Vagina (tissue), 2 donors: ENCODE measurements around the gene FXYD6. TPM values are rescaled to one million over a fixed set of nuclear protein-coding genes. Genes with fewer than 3 reads are reported as not detected.

Experiments used
- DNase-seq, 2 donors: peaks; one replicate each; pipeline ENCODE4 v3.0.0-alpha.2; 2017; ENCODE audit errors: extremely low spot score in 2 of 2
- H3K27ac ChIP-seq: fragments of 200-600 bp; sonication (generic); one replicate; pipeline ENCODE4 v1.5.1; 2019
- H3K27me3 ChIP-seq: fragments of 200-600 bp; sonication (generic); one replicate; pipeline ENCODE4 v1.5.1; 2019
- H3K36me3 ChIP-seq, 2 donors: fragments of 200-600 bp; sonication (generic); one replicate each; pipeline ENCODE4 v1.5.1; 2017 to 2019
- H3K4me1 ChIP-seq: fragments of 200-600 bp; sonication (generic); one replicate; pipeline ENCODE4 v1.5.1; 2019
- H3K4me3 ChIP-seq, 2 donors: fragments of 200-600 bp; sonication (generic); 1 replicate in 1 of 2; 2 replicates in 1 of 2; pipeline ENCODE4 v1.5.1; 2016 to 2019
- H3K9me3 ChIP-seq: fragments of 200-600 bp; sonication (generic); one replicate; pipeline ENCODE4 v1.5.1; 2019
- POLR2A ChIP-seq, 2 donors: fragments of 450-650 bp; IDR thresholded peaks; one replicate each; pipeline ENCODE4 v1.6.1; 2017; ENCODE audit warnings: antibody characterized with exemption in 2 of 2, mild to moderate bottlenecking in 2 of 2, moderate library complexity in 2 of 2
- POLR2AphosphoS5 ChIP-seq, 2 donors: sonication (generic); formaldehyde crosslinking; IDR thresholded peaks; one replicate each; pipeline ENCODE4 v1.9.0; 2017; ENCODE audit warnings: antibody characterized with exemption in 2 of 2, mild to moderate bottlenecking in 2 of 2, low read depth in 1 of 2; ENCODE audit not compliant: insufficient read depth in 1 of 2
- intact Hi-C: fragments of 100-400 bp; cut with DNase I; formaldehyde crosslinking; loops from one replicate; pipeline ENCODE4 v1.15.1; 2023
- total RNA-seq: library from RNA; depleted of rRNA; stranded (reverse); fragments of >200 nt; gene quantifications from one replicate; pipeline ENCODE4 v1.2.3, GENCODE V29; 2016
- TF ChIP-seq, protein P1 (sequence below), 3 experiments: fragments of 450-650 bp in 2 of 3; fragments of 200-600 bp in 1 of 3; sonication (generic) in 1 of 3; IDR thresholded peaks; one replicate each; pipeline ENCODE4 v1.5.1; 2017 to 2019; ENCODE audit warnings: antibody characterized with exemption in 3 of 3, mild to moderate bottlenecking in 2 of 3, moderate library complexity in 2 of 3

The FXYD6 gene
- total RNA-seq, 1 donor from 2014 or later: 75.4 TPM

DNA sequence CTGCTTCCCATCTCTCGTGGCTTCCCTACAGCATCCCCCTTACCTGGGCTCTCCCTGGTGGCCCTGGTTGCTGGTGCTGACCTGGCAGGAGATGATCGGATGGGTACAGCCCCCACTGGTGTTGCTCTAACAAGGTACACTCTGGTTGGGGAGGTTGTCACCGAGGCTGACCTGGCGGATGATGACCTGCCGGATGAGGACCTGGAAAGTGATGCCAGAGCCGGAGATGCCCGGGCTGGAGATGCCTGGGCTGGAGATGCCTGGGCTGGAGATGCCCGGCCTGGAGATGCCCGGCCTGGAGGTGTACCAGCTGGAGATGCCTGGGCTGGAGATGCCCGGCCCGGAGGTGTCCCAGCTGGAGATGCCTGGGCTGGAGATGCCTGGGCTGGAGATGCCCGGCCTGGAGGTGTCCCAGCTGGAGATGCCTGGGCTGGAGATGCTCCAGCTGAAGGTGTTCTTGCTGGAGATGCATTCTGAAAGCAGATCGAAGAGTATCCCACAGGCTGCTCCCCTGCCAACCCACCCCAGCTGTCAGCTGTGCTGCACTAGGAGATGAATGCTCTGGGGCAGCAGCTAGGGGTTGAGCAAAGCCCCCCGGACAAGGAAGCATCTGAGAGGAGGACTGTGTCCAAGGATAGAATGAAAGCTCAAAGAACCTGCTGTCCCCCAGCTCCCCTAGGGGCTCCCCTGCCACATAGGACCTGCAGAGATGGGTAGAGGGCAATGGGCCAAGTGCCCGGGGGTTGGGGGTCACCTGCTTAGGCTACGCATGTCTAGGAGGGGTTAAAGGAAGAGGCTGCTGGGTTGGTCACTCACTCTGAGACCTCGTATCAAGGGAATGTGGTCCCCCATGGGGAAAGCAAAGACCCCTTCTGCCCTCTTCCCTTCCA, 42.2 kb upstream of the FXYD6 start:
- H3K27ac ChIP-seq: no peak overlapping the region
- intact Hi-C loops: no loop called here
- H3K4me1 ChIP-seq: no peaks in the 10 kb centered on the region
- DNase-seq: no peak
- TF ChIP-seq, protein P1, sequence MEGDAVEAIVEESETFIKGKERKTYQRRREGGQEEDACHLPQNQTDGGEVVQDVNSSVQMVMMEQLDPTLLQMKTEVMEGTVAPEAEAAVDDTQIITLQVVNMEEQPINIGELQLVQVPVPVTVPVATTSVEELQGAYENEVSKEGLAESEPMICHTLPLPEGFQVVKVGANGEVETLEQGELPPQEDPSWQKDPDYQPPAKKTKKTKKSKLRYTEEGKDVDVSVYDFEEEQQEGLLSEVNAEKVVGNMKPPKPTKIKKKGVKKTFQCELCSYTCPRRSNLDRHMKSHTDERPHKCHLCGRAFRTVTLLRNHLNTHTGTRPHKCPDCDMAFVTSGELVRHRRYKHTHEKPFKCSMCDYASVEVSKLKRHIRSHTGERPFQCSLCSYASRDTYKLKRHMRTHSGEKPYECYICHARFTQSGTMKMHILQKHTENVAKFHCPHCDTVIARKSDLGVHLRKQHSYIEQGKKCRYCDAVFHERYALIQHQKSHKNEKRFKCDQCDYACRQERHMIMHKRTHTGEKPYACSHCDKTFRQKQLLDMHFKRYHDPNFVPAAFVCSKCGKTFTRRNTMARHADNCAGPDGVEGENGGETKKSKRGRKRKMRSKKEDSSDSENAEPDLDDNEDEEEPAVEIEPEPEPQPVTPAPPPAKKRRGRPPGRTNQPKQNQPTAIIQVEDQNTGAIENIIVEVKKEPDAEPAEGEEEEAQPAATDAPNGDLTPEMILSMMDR (IDR thresholded peaks at IDR 0.05): no peak
- TF ChIP-seq POLR2AphosphoS5 (IDR thresholded peaks at IDR 0.05; ENCODE audit: insufficient read depth in 1 of 2, low read depth in 1 of 2) (no peak), POLR2A (IDR thresholded peaks at IDR 0.05) (no peak)
- no peak overlapping the region for H3K4me3 ChIP-seq
- no peaks in the 10 kb centered on the region for H3K27me3 ChIP-seq
- H3K9me3 ChIP-seq: no peaks in the 10 kb centered on the region
- no peaks in the 10 kb centered on the region for H3K36me3 ChIP-seq

DNA sequence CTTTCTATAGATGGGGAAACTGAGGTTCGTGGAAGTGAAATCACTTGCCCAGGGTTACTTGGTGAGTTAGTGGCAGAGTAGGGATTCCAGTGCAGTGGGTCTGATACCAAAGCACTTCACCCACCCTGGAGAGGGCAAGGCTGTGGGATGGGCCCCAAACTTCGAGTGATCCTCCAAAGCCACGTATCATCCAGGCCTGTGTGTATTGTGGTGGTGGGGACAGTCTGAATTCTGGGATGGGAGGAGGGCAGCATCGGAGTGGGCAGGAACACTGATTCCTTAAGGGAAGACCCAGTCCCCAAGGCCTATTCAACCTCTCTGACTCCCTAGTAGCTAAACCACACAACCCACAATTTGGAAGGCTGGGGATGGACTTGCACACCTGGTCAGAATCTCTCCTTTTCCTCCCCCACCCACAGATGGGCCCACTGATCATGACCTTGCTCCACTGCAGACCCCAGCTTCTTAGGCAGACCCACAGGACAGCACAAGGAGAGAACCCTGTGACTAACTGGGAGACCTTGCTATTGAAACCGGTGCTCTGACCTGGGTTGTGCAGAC, 41.2 kb upstream of the FXYD6 start:
- no peaks in the 10 kb centered on the region for H3K9me3 ChIP-seq
- no peak for DNase-seq
- no peak overlapping the region for H3K27ac ChIP-seq
- TF ChIP-seq POLR2A (IDR thresholded peaks at IDR 0.05): no peak
- TF ChIP-seq POLR2AphosphoS5 (IDR thresholded peaks at IDR 0.05; ENCODE audit: insufficient read depth in 1 of 2, low read depth in 1 of 2): no peak
- TF ChIP-seq, protein P1 (IDR thresholded peaks at IDR 0.05): no peak
- no peaks in the 10 kb centered on the region for H3K27me3 ChIP-seq
- H3K36me3 ChIP-seq: no peaks in the 10 kb centered on the region
- no peaks in the 10 kb centered on the region for H3K4me1 ChIP-seq
- intact Hi-C loops: no loop called here
- H3K4me3 ChIP-seq: no peak overlapping the region

DNA sequence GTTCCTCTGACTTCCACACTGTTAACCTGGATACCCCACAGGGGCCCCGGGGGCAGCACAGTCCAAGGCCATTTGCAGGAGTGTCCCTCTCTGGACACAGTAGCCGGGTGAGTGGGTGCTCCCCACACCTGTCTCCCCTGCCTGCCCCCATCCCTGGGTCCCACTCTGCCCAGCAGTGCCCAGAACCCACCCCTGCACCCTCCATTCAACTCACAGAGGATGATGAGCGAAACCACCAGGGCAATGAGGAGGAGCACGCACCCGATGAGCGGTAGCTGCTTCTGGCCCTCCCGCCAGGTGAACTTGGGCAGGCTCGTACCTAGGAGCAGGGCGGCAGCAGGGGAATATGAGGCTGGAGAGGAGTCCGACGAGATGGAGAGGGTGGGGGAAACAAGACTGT, 40.5 kb upstream of the FXYD6 start:
- no peak for DNase-seq
- Histone ChIP-seq H3K4me3 (no peak overlapping the region), H3K27me3 (no peaks in the 10 kb centered on the region), H3K9me3 (no peaks in the 10 kb centered on the region), H3K36me3 (no peaks in the 10 kb centered on the region), H3K4me1 (no peaks in the 10 kb centered on the region), H3K27ac (no peak overlapping the region)
- TF ChIP-seq POLR2AphosphoS5 (IDR thresholded peaks at IDR 0.05; ENCODE audit: insufficient read depth in 1 of 2, low read depth in 1 of 2) (no peak), POLR2A (IDR thresholded peaks at IDR 0.05) (no peak)
- TF ChIP-seq, protein P1 (IDR thresholded peaks at IDR 0.05): no peak
- intact Hi-C loops: no loop called here

DNA sequence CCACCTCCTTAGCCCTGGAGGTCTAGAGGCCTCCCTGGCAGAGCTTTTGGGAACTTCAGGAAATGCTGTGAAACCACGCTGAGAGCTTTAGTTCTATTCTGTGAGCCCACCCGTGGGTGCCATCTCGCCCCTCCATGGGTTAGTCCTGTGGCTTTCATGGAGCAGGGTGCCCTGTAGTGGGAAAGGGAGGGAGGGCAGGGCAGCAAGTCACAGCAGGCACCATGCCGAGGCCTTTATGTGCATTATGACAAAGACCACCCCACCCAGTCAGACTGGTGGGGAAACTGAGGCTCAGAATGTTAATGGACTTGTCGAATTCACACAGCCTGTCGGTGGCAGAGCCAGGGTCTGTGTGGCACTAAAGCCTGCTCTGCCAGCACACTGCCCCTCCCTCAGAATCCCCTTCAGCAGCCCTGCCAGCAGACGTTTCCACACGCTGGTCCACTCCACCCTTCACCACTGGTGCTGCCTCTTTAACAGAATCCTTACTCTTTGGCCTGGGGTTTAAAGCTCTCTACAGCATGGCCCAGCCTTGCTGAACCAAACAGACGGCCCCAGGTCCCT, 39.3 kb upstream of the FXYD6 start:
- Histone ChIP-seq H3K27me3 (no peaks in the 10 kb centered on the region), H3K4me1 (no peaks in the 10 kb centered on the region), H3K9me3 (no peaks in the 10 kb centered on the region), H3K27ac (no peak overlapping the region), H3K4me3 (no peak overlapping the region), H3K36me3 (no peaks in the 10 kb centered on the region)
- TF ChIP-seq POLR2A (IDR thresholded peaks at IDR 0.05) (no peak), POLR2AphosphoS5 (IDR thresholded peaks at IDR 0.05; ENCODE audit: insufficient read depth in 1 of 2, low read depth in 1 of 2) (no peak)
- TF ChIP-seq, protein P1 (IDR thresholded peaks at IDR 0.05): no peak
- DNase-seq: no peak
- intact Hi-C loops: loop anchor here (2.0 kb wide), 1 partner anchor 17 kb away; no protein-coding TSS in a partner anchor
